Hippocampal formation (tissue), 2 donors: ENCODE data around the gene BEX2.
A peak's percentile ranks its signal among the peaks of the same experiment; 100 is the strongest.
"Not testable (repeated sequence)": the region's sequence is repeated elsewhere in the genome, so short reads cannot be mapped to it uniquely, and the experiment has no call there.

Experiments
- DNase-seq, 2 donors: peaks; one replicate each; lab custom pipeline; 2025; lab: John Stamatoyannopoulos, UW

The BEX2 gene

DNA sequence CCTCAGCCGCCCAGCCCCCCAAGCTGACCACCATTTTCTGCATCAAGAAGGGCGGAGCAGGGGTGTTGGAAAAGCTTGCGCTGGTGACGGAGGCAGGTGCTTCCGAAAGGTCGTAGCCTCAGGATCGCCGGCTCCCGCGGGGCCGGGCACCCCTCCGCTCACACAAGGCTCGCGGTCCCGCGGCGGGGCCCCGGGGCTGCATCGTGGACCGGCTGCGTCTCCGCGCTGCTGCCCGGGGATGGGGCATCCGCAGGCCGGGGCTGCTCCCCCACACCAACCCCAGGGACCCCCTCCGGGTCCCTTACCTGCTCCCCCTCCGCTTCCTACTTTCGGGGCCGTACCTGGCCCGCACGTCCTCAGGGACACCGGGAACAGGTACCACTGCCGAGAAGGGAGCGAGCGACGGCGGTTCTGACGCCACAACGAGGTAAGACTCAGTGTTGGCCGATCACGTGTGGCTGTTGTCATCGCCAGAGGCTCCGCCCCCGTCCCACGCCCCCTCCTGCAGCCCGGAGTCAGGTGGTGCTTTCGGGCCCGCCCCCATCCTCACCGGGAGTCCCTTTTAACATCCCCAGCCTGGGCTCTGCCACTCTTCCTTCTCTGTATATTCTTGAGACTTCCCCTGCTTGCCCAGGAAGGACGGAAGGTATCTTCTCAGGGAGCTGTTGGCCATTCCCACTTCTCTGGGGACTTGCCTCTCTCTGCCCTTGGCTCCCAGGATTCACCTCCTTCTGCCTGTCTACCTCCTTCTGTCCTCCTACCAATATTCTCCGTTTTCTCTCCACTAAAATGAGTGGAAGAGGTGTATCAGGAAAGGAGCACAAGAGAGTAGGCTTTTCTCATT, at the start of gene BEX2:
BEX2 (minus strand) TSS at position 436 of the 844 bp plus-strand sequence. CDS start 1,014 bp downstream, outside the sequence.
- peak; percentile 43 to 68 for DNase-seq

DNA sequence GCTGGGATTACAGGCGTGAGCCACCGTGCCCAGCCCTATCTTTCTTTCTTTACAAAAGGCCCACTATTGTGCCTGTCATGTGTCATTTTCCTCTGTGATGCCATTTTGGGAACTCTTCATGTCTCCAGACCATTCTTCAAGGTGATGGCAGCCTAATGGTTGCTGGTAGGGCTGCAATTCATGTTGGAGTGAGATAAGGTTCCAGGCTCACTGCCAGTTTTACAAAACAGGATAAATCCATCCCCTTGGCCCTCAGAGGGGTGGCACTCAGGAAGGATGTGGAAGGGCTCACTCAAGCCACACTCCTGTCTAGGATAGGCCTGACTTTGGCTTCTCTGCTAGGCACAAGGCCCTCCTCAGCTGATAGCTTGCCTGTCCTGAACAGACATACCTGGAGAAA, 49.3 kb upstream of the BEX2 start:
- no peak for DNase-seq

DNA sequence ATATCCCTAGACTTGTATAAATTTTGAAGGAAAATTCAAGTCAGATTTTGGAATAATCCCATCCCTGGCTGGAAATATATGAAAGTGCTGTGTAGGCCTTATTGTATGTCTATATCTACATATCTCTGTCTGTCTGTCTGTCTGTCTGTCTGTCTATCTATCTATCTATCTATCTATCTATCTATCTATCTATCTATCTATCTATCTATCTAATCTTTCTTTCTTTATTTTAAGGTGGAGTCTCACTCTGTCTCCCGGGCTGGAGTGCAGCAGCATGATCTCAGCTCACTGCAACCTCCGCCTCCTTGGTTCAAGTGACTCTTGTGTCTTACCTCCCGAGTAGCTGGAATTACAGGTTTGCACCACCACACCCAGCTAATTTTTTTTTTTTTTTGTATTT, 48.8 kb upstream of the BEX2 start:
- DNase-seq, result not testable (repeated sequence)

DNA sequence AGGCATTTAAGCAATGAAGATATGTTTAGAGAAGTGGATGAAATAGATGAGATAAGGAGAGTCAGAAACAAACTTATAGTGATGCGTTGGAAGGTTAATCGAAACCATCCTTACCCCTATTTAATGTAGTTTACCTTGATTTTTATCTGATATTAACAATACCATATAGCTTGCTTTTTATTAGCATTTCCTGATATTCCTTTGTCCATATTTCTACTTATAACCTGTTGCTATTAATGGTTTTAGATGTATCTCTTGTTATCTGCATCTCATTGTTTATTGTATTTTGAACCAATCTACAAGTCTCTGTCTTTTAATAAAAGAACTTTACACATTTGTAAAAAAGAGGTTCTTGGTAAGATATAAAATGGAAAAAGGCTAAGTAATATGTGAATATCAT, 47.1 kb upstream of the BEX2 start:
- DNase-seq, result no peak

DNA sequence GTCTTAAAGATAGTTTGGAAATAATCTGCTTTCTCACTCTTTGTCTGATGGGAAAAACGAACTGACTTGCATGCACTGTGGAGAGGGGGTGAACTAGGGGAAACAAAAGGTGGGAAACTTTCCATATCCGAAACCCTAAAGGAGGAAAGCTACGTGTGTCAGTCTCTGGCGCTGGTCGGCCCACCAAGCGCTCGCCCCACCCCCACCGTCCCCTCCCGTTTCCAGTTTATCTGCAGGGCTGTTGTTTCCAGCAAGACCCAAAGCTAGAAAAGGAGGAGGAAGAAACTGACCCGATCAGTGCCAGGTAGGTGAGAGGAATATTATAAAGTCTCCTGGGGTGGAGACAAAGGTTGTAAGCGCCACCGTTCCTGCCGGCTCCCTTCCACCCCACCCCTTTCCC, 46.1 kb upstream of the BEX2 start:
- DNase-seq, result no peak

DNA sequence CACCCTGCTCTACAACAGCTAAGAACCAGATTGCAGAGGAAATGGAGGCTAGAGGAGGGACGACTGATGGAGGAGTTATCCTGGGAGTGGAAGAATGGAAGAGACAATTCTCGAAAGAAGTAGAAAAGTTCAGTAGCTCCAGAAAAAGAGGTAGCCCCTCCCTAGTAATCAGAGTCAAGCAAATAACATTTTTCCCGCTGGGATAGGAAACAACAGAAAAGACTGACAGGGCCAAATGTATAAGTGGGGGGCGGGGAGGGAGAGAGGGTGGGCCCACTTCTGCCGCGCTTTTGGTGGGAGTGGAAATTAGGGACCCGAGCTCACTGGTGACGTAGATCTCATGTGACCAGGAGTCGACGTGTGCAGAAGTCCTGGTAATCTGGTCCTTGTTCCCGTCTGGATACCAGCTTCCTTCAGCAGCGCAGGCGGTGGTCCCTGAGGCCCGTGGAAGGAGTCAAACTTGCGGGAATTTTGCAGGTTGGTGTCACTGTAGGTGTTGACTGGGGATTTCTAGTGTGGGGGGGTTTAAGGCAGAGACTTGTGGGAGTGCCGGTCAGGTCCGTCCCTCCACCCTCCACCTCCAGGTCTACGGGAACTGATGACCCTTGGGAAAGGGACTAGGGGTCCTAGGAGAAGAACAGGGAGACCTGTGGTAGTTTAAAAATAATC, 45.5 kb upstream of the BEX2 start, which contains the start of gene TCEAL9:
TCEAL9 (plus strand) TSS at position 377 of the 669 bp plus-strand sequence. CDS start 1,179 bp downstream, outside the sequence.
- DNase-seq, result peak; percentile 10 to 25

DNA sequence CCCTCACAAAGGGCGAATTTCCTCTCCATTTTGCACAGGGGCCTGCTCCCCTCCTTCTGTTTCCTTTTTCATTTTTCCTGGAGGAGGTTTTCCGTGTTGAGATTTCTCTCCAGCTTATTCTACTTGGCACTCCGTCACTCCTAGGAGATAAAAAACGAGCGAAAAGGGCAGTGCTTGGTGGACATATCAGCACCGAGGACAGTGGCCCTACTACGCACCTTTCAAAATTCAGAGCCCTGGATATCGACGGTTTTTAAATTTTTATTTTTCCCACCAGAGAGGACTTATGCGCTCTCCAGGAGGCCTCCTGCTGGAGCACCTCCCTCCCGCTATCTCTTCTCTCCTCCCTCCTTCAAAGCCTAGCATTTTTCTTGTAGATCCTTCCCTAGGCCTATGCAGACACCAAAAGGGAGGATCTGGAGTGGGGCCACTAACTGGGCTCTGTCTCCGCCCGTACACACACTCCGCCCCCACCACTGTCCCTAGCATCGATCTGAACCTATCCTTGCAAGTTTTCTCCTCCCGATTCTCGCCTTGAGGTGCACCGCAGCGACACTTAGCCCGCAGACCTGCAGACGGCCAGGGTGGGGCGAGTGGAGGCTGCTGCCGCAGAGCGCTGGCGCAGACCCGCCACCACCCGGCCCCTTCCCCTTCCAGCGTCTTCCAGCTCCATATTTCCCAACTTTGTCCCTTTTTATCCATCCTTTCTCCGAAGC, 37.0 kb upstream of the BEX2 start:
- no peak for DNase-seq

DNA sequence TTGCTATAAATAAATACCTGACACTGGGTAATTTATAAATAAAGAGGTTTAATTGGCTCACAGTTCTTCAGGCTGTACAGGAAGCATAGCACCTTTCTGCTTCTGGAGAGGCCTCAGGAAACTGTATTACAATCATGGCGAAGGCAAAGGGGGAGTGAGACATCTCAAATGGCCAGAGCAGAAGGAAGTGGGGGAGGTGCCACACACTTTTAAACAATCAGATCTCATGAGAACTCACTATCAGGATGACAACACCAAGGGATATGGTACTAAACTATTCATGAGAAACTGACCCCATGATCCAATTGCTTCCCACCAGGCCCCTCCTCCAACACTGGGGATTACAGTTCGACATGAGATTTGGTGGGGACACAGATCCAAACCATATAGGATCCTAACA, 33.8 kb upstream of the BEX2 start:
- no peak for DNase-seq

DNA sequence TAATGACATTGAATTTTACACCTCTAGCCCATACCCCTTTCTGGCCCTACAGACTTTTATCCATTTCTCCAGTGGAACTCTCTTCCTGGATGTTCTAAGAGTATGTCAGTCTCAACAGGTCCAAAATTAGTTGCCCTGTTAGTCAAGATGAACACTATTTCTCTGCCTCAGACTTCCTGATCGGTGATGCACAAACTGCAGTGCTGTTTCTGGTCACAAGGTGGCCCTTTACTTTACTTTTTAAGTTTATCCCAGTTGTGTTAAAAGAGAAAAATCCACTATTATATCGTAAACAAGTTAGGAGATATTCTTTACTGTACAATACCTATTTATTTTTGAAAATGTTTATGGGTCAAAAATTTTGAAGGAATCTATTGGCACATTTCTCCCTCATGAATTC, 32.3 kb upstream of the BEX2 start:
- peak; percentile 24 to 41 for DNase-seq

DNA sequence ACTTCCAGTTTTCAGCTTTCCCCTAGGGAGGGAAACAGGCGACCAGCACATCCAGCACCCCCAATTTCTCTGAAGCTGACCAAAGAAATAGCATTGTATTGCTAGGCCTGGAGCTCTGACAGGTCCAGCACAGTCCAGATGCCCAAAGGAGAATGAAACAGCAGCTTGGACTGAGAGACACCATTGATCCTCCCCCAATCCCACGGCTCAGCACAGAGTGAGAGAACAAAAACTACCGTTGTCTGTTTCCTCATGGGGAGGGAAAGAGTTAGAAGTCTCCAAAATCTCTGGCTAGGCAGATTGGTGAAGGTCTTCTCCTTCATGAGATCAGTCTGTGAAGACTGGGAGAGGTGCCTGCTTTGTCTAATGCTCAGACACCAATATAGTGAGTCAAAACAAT, 27.9 kb upstream of the BEX2 start:
- peak; percentile 21 to 52 for DNase-seq

DNA sequence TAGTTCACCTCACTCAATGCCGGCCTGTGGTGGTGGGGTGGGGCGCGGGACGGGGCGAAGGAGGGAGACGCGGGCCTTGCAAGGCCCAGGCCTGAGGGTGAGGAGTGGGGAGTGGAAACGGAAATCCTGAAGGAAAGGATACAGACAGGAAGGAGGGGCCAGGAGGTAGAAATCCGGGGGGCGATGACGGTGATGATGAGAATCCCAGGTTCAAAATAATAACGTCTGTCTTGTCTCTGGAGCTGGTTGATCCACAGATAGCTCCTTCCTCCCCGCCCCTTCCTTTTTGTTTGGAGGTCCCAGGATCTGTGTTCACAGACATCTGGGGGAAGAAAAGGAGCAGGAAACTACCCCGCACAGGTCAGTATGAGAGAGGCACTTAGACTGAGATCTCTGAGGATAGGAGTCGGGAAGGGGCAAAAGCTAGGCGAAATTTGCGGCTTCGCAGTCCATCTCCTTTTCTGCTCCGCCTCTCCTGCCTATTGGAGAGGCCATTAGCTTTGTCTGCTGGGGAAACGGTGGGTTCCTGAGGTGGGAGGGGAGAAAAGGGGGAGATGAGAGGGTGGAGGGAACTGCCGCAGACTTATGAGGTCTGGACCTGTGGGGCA, 20.0 kb upstream of the BEX2 start:
- peak in 1 of 2 donors; percentile 27 for DNase-seq

DNA sequence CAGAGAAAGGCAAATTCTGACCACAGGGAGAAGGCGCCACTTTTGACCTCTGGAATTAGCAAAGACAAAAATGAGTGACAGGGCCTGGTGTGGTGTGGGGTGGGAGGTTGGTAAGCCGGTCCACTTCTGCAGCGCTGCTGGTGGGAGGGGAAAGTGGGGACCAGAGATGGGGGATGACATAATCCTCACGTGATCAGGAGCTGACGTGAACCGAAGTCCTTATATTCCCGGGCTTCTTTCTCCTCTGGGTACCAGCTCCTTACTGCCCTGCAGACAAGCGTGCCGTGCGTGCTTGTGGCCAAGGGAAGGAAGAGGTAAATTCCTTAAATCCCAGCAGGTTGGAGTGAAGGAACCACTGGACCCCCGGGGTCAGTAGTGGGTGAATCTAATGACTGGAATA, 19.2 kb upstream of the BEX2 start, which contains the start of gene TCEAL7:
TCEAL7 (plus strand) TSS at position 249 of the 400 bp plus-strand sequence. CDS start 1,165 bp downstream, outside the sequence.
- DNase-seq, result peak; percentile 58 to 76

DNA sequence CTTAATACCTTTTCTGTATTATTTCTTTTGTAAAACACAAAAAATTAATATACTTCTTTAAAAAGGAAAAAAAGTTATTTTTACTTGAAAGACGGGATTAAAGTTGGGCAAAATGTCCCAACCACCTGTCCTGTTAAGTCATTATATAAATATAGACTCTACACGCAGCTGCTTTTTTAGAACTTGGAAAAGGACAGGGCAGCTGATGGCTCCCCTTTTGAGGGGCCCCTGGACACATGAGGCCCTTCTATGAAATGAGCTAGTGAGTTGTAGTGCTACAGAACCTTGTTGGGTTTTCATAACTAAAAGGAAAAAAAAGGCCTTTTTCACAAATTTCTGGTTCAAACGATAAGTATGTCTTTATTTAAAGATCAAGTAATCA, 600 bp upstream of the BEX2 start:
- no peak for DNase-seq

DNA sequence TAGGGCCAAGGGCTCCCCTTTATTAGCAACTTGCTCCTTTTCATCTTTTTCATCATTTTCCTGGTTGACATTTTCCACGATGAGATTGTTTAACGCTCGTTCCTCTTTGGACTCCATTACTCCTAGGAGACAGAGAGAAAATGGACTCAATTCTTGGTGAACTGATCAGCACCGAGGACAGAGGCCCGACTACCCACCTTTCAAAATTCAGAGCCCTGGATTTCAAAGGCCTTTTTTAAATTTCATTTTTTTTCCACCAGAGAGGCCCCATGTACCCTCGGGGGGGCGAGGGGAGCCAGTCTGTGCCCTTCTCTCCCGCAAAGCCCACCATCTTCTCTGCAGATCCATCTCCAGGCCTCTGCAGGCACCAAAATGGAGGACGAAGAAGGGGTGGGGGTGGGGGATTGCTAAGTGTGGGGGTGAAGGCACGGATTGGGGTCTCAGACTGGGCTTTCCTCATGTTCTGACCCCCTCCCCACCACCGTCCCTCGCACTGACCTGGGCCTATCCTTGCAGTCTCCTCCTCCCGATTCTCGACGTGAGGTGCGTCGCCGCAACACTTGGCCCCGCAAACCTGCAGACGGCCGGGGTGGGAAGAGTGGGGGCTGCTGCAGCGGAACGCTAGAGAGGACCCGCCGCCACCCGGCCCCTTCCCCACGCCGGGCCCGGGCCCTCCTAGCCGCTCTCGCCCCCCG, 783 bp downstream of the BEX2 start:
- no peak for DNase-seq

DNA sequence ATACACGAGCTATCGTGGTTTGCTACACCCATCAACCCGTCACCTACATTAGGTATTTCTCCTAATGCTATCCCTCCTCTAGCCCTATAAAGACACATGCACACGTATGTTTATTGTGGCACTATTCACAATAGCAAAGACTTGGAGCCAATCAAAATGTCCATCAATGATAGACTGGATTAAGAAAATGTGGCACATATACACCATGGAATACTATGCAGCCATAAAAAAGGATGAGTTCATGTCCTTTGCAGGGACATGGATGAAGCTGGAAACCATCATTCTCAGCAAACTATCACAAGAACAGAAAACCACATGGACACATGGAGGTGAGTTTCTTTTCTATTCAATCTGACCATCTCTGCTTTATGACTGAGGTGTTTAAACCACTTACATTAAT, 5.1 kb downstream of the BEX2 start:
- not testable (repeated sequence) for DNase-seq

DNA sequence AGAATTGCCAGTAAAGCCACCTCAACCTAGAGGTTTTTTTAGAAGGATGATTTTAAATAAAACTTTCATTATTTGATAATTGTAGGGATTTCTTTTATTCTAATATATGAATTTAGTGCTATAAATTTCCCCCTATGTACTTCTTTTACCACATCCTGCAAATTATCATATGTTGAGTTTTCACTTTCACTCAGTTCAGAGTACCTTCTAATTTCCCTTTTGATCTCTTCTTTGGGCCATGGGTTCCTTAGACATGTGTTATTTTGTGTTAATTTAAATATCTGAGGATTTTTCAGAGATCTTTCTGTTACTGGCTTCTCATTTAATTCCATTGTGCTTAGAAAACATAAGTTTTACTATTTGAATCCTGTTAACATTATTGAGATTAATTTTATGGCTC, 6.1 kb downstream of the BEX2 start:
- DNase-seq, result no peak

DNA sequence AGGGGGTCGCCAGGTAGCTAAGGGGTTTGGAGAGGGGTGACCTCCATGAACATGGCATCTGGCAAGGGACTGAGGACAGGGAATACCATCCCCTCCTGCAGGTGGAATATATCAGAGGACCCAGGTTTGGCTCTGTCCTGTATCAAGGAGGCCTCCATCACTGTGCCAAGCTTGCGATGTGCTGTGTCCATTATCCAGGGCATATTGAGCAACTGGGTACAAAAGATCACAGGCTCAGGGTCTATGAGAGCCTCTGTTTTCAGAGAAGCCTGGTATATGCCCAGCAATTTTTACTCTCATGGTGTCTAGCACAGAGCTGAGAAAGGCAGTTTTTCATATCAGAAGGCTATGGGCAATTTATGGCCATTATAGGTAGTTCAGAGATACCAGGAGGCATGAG, 17.7 kb downstream of the BEX2 start:
- DNase-seq, result no peak

DNA sequence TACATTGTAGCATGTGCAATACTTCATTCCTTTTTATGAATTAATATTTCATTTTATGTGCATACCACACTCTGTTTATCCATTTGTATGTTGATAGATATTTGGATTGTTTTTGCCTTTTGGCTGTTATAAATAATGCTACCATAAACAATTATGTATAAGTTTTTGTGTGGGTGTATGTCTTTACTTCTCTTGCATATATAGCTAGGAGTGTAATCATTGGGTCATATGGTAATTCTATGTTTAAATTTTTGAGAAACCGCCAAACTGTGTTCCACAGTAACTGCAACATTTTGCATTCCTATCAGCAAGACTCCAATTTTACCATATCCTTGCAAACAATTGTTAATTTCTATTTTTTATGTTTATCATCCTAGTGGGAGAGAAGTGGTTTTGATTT, 31.2 kb downstream of the BEX2 start:
- DNase-seq, result no peak

DNA sequence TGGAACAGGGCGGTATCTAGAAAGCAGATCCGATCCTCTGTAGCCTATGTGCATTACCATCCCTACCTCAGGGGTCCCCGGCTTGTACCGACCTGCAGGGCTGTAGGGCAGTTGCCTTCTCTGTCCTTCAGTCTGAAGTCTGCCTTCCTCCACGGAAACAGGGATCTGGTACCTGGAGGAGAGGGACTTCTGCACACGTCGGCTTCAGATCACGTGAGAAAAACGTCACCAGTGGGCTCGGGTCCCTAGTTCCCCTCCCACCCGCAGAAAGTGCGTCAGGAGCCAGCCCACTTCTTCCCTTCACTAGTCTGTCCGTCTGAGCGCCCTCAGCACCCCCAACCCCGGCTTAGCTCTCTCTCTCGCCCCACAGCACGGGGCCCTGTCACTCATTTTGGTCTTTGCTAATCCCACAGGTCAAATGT, 34.2 kb downstream of the BEX2 start, which contains the start of gene TCEAL5:
TCEAL5 (minus strand) TSS at position 170 of the 422 bp plus-strand sequence. CDS start 2,187 bp downstream, outside the sequence.
- DNase-seq, result peak; percentile 12 to 30

DNA sequence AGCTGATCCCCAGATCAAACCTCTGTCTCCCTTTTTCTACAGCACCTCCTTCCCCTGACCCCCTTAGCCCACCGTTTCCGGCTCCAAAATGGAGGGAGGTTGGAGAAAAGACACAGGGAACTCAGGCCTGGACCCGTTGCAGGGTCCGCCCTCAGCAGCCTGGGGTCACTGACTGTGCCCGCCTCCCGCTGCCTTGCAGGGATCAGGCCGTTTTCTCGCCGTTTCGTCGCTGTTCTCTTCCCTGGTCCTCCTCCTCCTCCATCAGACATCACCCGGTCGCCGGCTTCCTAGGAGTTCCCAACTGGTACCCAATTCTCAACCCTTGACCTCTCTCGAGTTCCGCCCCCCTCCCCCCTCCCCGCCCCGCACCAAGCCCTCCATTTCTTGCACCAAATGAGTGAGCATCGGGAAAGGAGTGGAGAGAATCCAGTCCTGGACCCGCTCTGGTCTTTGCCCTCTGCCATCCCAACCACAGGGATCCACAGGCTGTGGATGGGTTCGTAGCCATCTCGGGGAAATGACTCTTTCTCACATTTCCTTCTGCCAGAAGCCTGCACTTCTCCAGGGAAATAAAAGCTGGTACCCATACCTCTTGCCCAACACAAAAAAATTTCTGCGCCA, 34.7 kb downstream of the BEX2 start:
- no peak for DNase-seq

DNA sequence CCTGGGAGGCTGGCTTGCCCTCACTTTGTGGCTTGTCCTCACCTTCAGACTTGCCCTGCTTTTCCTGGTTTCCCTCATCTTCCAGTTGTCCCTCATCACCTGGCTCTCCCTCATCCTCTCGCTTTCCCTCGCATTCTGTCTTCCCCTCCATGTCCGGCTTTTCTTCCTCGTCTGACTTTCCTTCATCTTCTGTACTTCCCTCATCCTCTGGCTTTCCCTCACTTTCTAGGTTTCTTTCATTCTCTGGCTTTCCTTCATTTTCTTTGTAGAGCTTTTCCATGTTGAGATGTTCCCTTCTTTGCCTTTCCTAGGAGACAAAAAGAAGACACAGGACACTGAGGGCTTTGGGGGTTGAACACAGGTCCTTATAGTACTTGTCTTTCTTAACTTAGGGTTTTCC, 36.5 kb downstream of the BEX2 start:
- DNase-seq, result no peak
